ENCODE data around the gene AMOT.

The AMOT gene

DNA sequence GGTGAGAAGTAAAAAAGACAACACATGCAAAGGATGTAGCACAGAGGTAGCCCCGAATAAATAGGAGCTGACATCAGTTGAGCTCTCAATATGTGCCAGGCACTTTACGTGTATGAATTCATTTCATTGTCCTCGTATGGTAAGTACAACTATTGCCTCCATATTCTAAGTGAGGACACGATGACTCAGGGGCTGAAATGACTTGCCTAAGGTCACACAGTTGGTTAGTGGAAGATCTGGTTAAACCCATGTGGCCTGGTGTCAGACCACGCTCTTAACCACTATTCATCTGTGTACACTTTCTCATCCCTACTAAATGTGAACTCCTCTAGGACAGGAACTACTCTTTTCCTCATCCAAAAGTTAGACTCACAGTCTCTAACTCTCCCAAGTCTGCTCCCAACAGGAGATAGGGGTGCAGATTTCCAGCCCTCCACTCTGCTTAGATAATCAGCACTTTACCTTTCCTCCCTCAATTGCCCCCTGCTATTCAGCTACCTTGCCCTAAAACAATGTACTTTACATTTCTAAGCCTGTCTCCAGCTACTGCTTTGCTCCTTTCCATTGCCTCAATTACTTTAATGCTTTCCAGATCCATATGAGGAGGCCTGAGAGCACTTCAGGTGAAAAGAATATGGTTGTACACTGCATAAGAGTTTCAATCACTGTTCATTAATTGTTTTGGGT, 102.1 kb downstream of the AMOT start:
- no peak for DNase-seq (ENCODE audit: low read depth, low spot score)

DNA sequence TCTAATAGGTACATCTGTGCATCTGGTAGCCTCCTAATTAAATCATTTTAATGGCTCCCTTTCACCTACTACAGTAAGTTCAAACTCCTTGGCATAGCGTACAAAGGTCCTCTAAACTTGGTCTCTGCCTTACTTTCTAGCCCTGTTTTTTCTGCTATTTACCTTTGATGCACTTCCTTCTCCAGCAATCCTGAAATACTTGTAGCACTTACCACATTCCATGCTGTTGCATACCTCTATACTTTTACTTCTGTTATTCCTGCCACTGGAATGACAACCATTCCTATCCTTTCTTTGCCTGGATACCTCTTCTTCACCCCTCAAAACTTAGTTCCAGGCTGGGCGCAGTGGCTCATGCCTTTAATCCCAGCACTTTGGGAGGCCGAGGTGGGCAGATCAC, 104.3 kb downstream of the AMOT start:
- DNase-seq (ENCODE audit: low read depth, low spot score) = no peak

DNA sequence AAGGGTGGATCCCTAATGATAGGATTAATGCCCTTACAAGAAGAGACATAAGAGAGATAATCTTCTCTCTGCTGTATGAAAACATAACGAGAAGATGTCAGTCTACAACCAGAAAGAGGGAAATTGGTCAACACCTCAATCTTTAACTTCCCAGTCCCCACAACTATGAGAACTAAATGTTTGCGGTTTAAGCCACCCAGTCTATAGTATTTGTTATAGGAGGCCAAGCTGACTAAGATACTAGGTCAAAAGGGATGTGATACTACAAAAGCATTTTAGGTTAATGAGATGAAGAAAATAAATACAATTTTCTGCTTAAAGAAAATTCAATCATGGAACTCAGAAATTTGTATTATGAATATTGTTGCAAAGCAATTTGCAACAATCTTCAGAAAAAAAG, 105.5 kb downstream of the AMOT start:
- DNase-seq (ENCODE audit: low read depth, low spot score) = no peak

DNA sequence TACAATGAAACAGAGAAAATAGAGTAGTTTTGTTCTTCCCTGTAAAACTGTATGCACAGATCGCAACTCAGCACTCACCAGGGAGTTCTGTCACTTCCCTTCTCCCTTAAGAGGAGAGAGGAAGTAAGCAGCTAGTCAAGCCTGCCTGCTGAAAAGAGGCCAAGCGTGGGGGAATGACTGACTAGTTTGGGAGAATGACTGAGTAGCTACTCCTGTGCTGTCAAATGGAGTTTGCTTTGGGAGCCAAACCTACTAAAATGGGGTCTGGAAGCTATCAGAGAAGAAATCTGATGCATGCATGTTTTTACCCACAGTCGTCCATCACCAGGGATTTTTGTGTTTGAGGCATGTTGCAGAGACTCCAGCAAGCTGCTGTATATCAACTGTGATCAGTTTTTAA, 106.3 kb downstream of the AMOT start:
- no peak for DNase-seq (ENCODE audit: low read depth, low spot score)

DNA sequence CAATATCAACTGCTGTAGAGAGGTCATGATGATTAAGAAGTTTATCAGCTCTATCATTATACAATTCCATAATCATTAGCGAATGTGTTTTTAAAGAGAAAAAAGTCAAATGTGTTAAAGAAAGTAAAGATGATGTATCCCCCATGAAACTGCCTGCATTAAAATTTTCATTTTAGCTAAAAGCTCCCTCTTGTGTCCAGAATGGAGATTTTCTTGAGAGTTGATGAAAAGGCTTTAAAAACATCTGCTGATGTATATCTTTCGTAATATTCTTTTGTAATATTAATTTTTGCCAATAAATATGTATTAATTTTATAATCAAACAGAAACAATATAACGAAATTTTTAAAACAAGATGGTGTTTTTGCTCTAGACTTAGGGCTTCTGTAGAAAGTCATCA, 108.8 kb downstream of the AMOT start:
- DNase-seq (ENCODE audit: low read depth, low spot score) = no peak
